ENCODE data around the gene SESN1. TPM values are rescaled to one million over a fixed set of nuclear protein-coding genes. Genes with fewer than 3 reads are reported as not detected.

SESN1 gene
- total RNA-seq, 4 donors from 2014 or later, result 10.4 to 55.9 (median 21.7) TPM

GRCh38 chr6:108944707-108945680, 149.7 kb downstream of the SESN1 start:
- TF ChIP-seq CTCF (IDR thresholded peaks at IDR 0.05), result no peak
- no peak for TF ChIP-seq POLR2A (IDR thresholded peaks at IDR 0.05)
- Histone ChIP-seq H3K27me3 (no peaks in the 10 kb centered on the region), H3K4me3 (peak overlapping the region in 2 of 4 donors; percentile 7 to 47), H3K36me3 (no peaks in the 10 kb centered on the region), H3K4me1 (peaks cover 48 to 93% (median 59%) of the 10 kb centered on the region in 3 donors), H3K9me3 (no peaks in the 10 kb centered on the region), H3K27ac (peak overlapping the region; percentile 70 to 94 (median 91))
- no peak for DNase-seq
- intact Hi-C loops (cut with DNase I), result no loop called here
- WGBS, 2 donors, result 37 to 38% methylated on average over 12 of the region's 12 CpGs

GRCh38 chr6:108944071-108944470, 150.6 kb downstream of the SESN1 start:
- intact Hi-C loops (cut with DNase I), result no loop called here
- no peak for DNase-seq
- Histone ChIP-seq H3K27ac (peak overlapping the region; percentile 70 to 94 (median 91)), H3K9me3 (no peaks in the 10 kb centered on the region), H3K36me3 (no peaks in the 10 kb centered on the region), H3K4me3 (no peak overlapping the region), H3K4me1 (peaks cover 48 to 86% (median 59%) of the 10 kb centered on the region in 3 donors), H3K27me3 (no peaks in the 10 kb centered on the region)
- 90 to 100% methylated on average over 1 of the region's 1 CpG for WGBS, 2 donors
- no peak for TF ChIP-seq POLR2A (IDR thresholded peaks at IDR 0.05)
- TF ChIP-seq CTCF (IDR thresholded peaks at IDR 0.05), result no peak

GRCh38 chr6:108942556-108943492, 151.8 kb downstream of the SESN1 start:
- Histone ChIP-seq H3K27me3 (no peaks in the 10 kb centered on the region), H3K36me3 (no peaks in the 10 kb centered on the region), H3K9me3 (no peaks in the 10 kb centered on the region), H3K4me3 (no peak overlapping the region), H3K27ac (peak overlapping the region in 2 of 4 donors; percentile 1 to 90), H3K4me1 (peaks cover 39 to 73% (median 46%) of the 10 kb centered on the region in 3 donors)
- intact Hi-C loops (cut with DNase I), result no loop called here
- WGBS, 2 donors, result 35 to 70% methylated on average over 9 of the region's 9 CpGs
- DNase-seq, result no peak
- no peak for TF ChIP-seq CTCF (IDR thresholded peaks at IDR 0.05)
- TF ChIP-seq POLR2A (IDR thresholded peaks at IDR 0.05), result no peak

DNA sequence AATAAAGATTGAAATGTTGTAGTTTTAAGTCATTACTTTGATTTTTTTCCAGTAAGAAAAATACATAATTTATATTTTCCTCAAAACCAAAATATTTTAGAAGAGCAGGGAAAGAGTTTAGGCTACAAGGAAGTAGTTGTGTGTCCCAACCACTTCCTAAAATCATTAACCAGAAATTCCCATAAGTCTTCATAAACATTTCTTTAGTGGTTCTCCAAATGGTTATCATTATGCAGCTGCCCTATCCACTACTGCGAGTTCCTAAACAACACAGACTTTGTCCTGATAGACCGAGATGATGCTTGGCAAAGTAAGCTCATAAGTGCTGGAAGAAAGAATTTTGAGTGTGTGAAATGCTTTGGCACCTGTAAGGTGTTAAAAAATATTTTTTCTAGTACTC, 152.8 kb downstream of the SESN1 start:
- no peaks in the 10 kb centered on the region for H3K9me3 ChIP-seq
- no peak for DNase-seq
- H3K4me3 ChIP-seq, result no peak overlapping the region
- peaks cover 32 to 64% (median 40%) of the 10 kb centered on the region in 3 donors for H3K4me1 ChIP-seq
- no peaks in the 10 kb centered on the region for H3K27me3 ChIP-seq
- H3K36me3 ChIP-seq, result no peaks in the 10 kb centered on the region
- intact Hi-C loops (cut with DNase I), result no loop called here
- TF ChIP-seq POLR2A (IDR thresholded peaks at IDR 0.05) (no peak), CTCF (IDR thresholded peaks at IDR 0.05) (no peak)
- WGBS, 2 donors, result 65 to 69% methylated on average over 2 of the region's 2 CpGs
- no peak overlapping the region for H3K27ac ChIP-seq
